Gastrocnemius medialis (tissue), 4 donors: Measurements from ENCODE around the gene DSN1.

Source experiments
- POLR2A ChIP-seq, 2 donors: fragments of 450-650 bp; IDR thresholded peaks; one replicate each; pipeline ENCODE4 v1.6.1; 2017; ENCODE audit warnings: antibody characterized with exemption in 2 of 2, mild to moderate bottlenecking in 2 of 2, moderate library complexity in 2 of 2
- TF ChIP-seq, protein P1 (sequence below), 5 experiments: fragments of 450-650 bp in 3 of 5; fragments of 200-600 bp in 2 of 5; sonication (generic) in 2 of 5; IDR thresholded peaks in 4 of 5; conservative IDR thresholded peaks in 1 of 5; 1 replicate in 4 of 5; 2 replicates in 1 of 5; pipeline ENCODE4 v1.5.1; 2016 to 2019; ENCODE audit warnings: antibody characterized with exemption in 5 of 5, mild to moderate bottlenecking in 3 of 5, moderate library complexity in 3 of 5

DNA sequence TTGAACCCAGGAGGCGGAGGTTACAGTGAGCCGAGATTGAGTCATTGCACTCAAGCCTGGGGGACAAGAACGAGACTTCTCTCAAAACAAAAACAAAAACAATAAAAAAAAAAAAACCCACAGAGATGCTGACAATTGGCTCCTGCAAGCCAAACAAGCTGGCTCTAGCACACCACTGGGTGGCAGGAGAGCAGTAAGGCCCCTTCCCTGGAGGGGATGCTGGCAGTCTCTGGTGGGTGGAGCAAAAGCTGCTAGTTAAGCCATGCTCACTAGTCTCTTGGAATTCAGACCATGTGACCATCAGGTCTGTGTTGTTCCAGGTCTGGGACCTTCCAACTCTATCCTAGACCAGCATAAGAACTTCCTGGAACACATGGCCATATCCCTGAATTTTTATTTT, 18.9 kb upstream of the DSN1 start:
- TF ChIP-seq, protein P1, sequence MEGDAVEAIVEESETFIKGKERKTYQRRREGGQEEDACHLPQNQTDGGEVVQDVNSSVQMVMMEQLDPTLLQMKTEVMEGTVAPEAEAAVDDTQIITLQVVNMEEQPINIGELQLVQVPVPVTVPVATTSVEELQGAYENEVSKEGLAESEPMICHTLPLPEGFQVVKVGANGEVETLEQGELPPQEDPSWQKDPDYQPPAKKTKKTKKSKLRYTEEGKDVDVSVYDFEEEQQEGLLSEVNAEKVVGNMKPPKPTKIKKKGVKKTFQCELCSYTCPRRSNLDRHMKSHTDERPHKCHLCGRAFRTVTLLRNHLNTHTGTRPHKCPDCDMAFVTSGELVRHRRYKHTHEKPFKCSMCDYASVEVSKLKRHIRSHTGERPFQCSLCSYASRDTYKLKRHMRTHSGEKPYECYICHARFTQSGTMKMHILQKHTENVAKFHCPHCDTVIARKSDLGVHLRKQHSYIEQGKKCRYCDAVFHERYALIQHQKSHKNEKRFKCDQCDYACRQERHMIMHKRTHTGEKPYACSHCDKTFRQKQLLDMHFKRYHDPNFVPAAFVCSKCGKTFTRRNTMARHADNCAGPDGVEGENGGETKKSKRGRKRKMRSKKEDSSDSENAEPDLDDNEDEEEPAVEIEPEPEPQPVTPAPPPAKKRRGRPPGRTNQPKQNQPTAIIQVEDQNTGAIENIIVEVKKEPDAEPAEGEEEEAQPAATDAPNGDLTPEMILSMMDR (IDR thresholded peaks at IDR 0.05 in 4 of 5, conservative IDR thresholded peaks at IDR 0.05 in 1 of 5), result no peak
- no peak for TF ChIP-seq POLR2A (IDR thresholded peaks at IDR 0.05)
